Activated CD8-positive, alpha-beta memory T cell treated with anti-CD3 and anti-CD28 coated beads for 48 hours (primary cell): ENCODE measurements around the gene ZFPL1.

Experiments used
- DNase-seq, 3 experiments: peaks; one replicate each; pipeline ENCODE4 v3.0.0-alpha.2; 2020; ENCODE audit warnings: low read depth in 2 of 3, low spot score in 2 of 3

The ZFPL1 gene

GRCh38 chr11:65059959-65060824 lies 23.8 kb upstream of the ZFPL1 start:
- DNase-seq = no peak

- no peak for DNase-seq
Measured at GRCh38 chr11:65060913-65061408, 23.1 kb upstream of the ZFPL1 start.

- DNase-seq = no peak
Measured at GRCh38 chr11:65063532-65063931, 20.5 kb upstream of the ZFPL1 start.

- DNase-seq = no peak
Measured at GRCh38 chr11:65064847-65065240, 19.2 kb upstream of the ZFPL1 start.

GRCh38 chr11:65065851-65066250 lies 18.2 kb upstream of the ZFPL1 start:
- no peak for DNase-seq

- no peak for DNase-seq
Measured at GRCh38 chr11:65066315-65066714, 17.7 kb upstream of the ZFPL1 start.

GRCh38 chr11:65066805-65067291 lies 17.2 kb upstream of the ZFPL1 start:
- no peak for DNase-seq

- DNase-seq = no peak
Measured at GRCh38 chr11:65067446-65067845, 16.6 kb upstream of the ZFPL1 start.

- DNase-seq = no peak
Measured at GRCh38 chr11:65069217-65069616, 14.8 kb upstream of the ZFPL1 start.

GRCh38 chr11:65071907-65072630 lies 12.0 kb upstream of the ZFPL1 start:
- no peak for DNase-seq

- no peak for DNase-seq
Measured at GRCh38 chr11:65072631-65072966, 11.4 kb upstream of the ZFPL1 start.

GRCh38 chr11:65077451-65077850 lies 6.6 kb upstream of the ZFPL1 start:
- no peak for DNase-seq

- no peak for DNase-seq
Measured at GRCh38 chr11:65078151-65078550, 5.9 kb upstream of the ZFPL1 start.

GRCh38 chr11:65078786-65079342 lies 5.2 kb upstream of the ZFPL1 start:
- DNase-seq = no peak

- DNase-seq = no peak
Measured at GRCh38 chr11:65083134-65083833, 738 bp upstream of the ZFPL1 start.

- no peak for DNase-seq
Measured at GRCh38 chr11:65084598-65085375, 765 bp downstream of the ZFPL1 start.

GRCh38 chr11:65085446-65085845 lies 1.4 kb downstream of the ZFPL1 start:
- DNase-seq = no peak

- DNase-seq = no peak
Measured at GRCh38 chr11:65086809-65087208, 2.8 kb downstream of the ZFPL1 start.

GRCh38 chr11:65087216-65087615 lies 3.2 kb downstream of the ZFPL1 start:
- DNase-seq = no peak

- no peak for DNase-seq
Measured at GRCh38 chr11:65087827-65088226, 3.8 kb downstream of the ZFPL1 start.

- DNase-seq = no peak
Measured at GRCh38 chr11:65089621-65090020, 5.6 kb downstream of the ZFPL1 start.
